NCI-H1417 (cell line): ENCODE data around the gene MARVELD2.
"Not testable (repeated sequence)": the region's sequence is repeated elsewhere in the genome, so short reads cannot be mapped to it uniquely, and the experiment has no call there.

Experiments used
- DNase-seq, 3 experiments: peaks; one replicate each; lab custom pipeline; 2025; lab: John Stamatoyannopoulos, UW

MARVELD2 gene, protein sequence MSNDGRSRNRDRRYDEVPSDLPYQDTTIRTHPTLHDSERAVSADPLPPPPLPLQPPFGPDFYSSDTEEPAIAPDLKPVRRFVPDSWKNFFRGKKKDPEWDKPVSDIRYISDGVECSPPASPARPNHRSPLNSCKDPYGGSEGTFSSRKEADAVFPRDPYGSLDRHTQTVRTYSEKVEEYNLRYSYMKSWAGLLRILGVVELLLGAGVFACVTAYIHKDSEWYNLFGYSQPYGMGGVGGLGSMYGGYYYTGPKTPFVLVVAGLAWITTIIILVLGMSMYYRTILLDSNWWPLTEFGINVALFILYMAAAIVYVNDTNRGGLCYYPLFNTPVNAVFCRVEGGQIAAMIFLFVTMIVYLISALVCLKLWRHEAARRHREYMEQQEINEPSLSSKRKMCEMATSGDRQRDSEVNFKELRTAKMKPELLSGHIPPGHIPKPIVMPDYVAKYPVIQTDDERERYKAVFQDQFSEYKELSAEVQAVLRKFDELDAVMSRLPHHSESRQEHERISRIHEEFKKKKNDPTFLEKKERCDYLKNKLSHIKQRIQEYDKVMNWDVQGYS

DNA sequence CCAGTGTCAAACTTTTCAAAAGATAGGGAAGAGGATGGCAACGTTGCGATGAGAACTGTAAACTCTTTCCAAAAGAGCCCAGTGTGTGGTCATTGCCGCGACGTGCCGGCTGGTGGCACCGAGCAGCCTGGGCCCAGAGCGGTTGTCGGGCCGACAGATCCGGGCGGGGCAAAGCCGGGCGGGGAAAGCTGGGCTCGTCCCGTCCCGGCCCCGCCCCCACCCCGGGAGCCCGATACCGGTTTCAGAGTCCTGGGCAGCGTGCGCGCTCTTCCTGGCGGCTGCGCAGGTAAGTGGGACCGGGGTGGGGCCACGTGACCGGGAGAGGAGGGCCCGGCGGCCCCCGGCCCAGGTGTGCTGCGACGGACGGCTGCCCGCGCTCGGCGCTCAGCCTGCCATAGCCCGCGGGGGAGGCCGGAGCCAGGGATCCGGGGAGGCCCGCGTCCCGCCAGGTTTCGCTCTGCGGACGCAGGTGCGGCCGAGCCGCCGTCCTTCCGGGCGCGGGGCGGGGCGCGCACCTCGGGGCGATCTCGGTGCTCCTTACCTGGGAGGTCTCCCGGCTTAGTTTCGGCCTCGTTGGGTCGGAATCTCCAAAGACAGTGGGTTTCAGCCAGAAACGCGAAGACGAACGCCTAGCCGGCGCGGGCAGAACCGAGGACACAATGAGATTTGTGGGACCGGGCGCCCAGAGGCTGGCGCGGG is at the start of gene MARVELD2:
MARVELD2 (plus strand) TSS at position 232 of the 699 bp plus-strand sequence. CDS start 4,270 bp downstream, outside the sequence.
- peak; percentile 87 to 97 (median 87) for DNase-seq

DNA sequence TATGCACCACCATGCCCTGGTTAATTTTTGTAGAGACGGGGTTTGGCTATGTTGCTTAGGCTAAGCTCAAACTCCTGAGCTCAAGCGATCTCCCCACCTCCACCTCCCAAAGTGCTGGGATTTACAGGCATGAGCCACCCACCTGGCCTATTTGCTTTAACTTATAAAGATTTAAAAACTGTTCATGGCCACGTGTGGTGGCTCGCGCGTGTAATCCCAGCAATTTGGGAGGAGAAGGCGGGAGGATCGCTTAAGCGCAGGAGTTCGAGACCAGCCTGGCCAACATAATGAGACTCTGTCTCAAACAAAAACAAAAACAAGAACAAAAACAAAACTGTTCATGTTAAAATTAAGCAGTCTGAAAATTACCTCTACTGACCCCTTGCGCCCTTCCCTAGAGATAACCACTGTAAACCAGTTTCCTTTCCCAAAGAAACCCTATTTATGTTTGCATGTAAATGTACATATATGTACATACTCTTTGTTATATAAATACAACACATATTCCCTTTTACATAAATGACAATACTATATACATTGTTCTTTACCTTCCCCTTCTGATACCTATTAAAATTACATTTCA is 47.1 kb upstream of the MARVELD2 start:
- no peak for DNase-seq

DNA sequence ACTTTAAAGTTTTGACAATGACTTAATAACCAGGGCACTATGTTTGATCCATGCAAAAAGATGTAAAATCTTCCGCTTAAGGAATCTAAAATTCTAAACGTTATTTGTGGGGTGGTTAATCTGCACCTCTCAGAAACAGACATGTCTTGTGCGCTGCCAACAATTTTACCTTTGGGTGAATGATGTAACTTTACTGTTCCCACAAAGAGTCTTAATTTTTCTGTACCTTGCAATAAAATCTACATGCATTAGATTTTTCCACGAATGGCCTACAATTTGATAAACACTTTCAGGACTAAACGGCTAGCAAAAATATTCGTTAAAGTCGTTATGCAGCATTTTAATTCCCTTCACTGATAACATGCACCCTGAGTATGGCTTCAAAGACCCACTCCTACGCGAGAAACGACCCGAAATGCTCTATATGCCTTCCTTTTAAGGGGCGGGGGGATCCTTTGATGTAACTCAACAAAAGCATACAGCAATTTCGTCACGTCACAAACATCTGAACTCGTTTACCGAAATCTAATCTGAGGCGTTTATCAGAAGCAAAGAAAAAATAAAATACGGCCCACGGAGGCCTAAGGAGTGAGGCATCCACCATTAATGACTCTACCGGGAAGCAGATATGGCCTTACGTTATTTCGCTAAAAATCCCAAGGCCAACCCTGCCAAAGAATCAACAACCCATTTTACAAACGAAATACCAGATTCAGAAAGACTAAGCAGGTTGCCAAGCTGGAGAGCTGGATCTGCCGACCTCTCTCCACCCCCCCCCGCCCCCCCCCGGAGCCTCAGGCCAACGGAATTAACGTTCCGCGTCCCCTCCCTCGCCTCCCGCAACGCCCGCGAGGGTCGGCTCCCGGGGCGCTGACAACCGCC is 46.2 kb upstream of the MARVELD2 start:
- peak in 1 of 3 experiments; percentile 67 for DNase-seq

DNA sequence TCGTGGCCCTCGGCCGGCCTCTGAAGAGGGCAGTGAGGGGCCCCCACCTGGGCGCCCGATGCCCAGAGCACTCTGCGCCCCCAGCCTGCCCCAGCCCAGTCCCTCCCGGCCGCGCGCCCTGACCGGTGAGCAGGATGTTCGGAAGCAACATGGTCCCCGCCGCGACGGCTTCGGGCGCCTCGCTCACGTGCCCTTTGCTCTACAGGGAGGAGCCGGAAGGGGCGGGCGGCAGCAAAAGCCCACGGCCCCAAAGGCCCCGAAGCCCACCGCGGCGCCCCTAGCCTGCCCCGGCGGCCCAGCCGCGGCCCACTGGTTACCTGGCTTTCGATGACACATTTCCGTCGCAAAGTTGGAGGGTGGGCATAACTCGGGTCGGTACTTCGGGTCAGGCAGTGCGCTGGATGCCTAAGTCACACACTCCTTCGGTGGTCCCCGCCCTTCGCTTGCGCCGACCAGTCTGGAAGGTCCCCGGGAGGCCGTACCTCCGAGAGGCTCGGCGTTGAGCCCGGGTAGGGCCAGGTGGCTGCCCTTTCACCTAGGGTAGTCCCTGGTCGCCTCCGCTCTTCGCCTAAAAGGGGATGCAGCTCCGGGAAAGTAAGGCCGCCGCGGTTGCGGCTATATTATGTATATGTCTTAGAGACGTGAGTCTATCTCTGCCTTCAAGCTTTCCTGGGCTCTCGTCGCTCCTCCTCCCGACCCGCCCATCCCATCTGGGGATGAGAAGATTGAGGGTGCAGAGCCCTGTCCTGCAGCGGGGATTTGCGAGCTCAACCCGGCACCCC is 45.4 kb upstream of the MARVELD2 start, which contains the start of the genes AK6, RAD17 and TAF9:
AK6 (minus strand) TSS at position 181 of the 782 bp plus-strand sequence; CDS start at position 151, 30 bp downstream.
RAD17 (plus strand) TSS at position 479 of the 782 bp plus-strand sequence. CDS start 2,391 bp downstream, outside the sequence.
TAF9 (minus strand) TSS at position 181 of the 782 bp plus-strand sequence. CDS start 3,783 bp downstream, outside the sequence.
- peak; percentile 93 to 96 (median 96) for DNase-seq

DNA sequence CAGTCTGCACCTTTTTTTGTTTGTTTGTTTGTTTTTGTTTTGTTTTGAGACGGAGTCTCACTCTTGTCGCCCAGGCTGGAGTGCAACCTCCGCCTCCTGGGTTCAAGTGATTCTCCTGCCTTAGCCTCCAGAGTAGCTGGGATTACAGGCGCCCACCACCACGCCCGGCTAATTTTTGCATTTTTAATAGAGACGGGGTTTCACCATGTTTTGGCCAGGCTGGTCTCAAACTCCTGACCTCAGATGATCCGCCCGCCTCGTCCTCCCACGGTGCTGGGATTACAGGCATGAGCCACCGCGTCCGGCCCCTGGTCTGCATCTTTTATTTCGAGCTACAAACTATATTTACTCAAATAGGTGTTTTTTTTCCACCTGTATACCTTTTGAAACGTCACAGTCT is 44.6 kb upstream of the MARVELD2 start:
- DNase-seq: not testable (repeated sequence)

DNA sequence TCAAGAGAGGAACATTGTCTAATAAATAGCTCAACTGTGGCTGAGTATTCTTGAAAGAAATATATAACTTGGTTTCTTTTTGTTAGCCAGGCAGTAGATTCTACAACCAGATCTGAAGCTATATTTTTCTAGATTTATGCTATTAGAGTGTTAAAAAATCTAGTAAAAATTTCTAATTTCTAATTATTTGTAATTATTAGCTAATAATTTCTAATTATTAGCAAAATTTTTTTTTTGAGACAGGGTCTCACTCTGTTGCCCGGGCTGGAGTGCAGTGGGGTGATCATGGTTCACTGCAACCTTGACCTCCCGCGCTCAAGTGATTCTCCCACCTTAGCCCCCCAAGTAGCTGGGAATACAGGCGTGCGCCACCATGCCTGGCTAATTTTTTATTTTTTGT is 42.5 kb upstream of the MARVELD2 start:
- no peak for DNase-seq

DNA sequence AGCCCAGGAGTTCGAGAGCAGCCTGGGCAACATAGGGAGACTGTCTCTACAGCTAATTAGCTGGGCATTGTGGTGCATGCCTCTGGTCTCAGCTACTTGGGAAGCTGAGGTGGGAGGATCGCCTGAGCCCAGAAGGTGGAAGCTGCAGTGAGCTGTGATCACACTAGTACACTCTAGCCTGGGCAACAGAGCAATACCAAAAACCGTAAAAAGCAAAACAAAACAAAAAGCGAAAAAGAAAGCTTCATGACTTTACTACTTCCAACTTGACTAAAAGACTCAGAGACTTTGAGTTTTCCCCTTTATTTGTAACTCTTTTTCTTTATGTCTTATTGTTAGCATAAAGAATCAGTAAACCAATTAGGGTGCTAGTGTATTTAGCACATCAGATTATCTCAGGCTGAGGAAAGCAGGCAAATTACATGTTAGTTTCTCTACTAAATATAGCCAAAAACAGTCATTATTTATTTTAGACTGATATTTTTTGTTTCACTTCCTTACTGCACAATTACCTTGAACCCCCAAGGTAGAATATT is 39.9 kb upstream of the MARVELD2 start:
- no peak for DNase-seq

DNA sequence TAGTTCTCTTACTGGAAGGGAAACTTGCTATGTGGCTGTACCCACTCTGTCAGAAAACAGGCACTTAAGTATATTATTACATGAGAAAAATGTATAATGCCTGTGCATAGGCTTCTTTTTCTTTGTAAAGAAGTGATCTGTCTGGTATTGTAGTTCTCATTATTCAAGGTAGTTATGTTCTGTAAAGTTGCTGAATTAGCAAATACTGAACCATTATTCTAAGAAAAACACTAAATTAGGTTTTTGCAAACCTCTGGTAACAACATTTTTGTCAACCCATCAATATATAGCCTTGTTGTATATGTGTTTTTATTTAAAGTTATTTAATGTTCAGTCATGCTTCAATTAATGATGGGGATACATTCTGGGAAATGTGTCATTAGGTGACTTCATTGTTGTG is 36.5 kb upstream of the MARVELD2 start:
- no peak for DNase-seq

DNA sequence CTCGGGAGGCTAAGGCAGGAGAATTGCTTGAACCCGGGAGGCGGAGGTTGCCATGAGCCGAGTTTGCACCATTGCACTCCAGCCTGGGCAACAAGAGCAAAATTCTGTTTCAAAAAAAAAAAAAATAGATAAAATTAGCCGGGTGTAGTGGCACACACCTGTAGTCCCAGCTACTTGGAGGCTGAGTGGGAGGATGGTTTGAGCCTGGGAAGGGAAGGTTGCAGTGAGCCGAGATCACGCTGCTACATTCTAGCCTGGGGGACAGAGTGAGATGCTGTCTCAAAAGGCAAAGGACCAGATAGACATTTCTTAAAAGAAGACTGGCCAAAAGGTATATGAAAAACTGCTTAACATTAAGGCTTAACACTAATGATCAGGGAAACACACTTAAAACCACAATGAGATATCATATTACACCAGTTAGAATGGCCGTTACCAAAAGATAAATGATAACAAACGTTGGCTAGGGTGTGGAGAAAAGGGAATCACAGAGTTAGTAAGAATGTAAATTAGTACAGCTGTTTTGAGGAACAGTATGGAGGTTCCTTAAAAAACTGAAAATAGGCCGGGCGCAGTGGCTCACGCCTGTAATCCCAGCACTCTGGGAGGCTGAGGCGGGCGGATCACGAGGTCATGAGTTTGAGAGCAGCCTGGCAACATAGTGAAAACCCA is 10.1 kb upstream of the MARVELD2 start:
- DNase-seq: no peak

DNA sequence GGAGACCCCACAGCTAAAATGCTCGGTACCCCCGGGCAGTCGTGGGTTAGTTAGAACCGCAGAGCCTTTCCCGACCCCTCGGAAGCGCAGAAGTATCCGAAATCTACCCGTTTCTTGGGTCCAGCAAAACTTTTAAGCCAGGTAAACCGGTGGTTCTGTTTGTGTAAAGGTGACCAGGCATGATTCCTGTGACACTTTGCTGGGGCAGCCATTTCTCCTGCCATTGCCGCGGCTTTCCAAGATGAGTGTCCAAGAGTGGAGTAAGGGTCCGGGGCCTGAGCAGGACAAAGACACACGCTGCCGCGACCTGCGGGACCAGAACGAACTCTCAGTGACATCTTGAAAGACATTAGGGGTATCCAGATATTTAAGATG is 655 bp downstream of the MARVELD2 start:
- peak in 2 of 3 experiments; percentile 50 to 64 for DNase-seq

DNA sequence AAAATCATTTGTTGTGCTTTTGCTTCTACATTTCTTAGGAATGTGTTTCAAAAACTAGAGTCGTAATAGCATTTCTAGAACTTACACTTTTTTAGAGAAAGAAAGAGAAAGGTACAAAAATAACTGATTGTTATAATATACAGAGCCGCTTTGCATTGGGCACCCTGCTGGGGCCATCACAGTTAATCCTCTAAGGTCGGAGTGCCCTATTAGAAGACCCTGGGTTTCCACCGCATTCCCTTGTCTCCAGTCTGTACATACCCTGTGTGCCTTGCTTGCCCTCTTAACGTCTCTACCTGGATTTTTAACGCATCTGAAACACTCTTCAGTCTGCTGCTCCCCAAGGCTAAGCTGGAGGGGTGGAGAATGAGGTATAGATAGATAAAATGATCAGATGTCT is 1.3 kb downstream of the MARVELD2 start:
- peak in 2 of 3 experiments; percentile 34 to 51 for DNase-seq

DNA sequence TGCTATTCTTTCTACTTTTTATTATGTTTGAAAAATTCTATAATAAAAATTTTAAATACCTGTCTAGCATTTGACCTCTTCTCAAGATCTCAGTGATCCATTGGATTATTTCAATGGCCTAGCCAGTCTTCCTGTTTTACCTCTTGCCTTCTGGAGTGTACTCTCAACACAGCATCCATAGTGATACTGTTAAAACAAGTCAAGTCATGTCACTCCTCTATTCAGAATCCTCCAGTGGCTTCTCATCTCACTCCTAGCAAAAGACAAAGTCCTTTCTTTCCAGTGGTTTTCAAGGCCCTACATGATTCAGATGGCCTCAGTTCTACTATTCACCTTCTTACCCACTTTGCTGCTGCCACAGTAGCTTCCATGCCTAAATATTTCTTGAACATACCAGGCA is 1.8 kb downstream of the MARVELD2 start:
- peak in 1 of 3 experiments; percentile 21 for DNase-seq

DNA sequence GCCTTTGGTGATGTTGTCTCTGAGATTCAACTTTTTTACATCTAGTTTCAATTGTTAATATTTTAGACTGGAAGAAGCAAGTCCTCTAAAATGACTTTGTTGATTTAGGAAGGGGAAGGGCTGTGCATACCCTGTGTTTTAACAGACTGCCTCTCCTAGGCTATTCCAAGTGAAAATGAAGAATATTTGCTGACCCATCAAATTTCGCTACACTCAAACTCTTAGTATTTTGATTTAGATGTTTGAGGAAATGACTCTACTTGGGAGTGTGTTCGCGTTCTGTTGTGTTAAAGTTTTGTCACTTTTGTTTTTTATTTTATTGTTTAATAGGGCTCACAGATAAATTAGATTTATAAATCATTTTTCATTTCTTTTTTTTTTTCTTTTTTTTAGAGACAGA is 3.6 kb downstream of the MARVELD2 start:
- no peak for DNase-seq

DNA sequence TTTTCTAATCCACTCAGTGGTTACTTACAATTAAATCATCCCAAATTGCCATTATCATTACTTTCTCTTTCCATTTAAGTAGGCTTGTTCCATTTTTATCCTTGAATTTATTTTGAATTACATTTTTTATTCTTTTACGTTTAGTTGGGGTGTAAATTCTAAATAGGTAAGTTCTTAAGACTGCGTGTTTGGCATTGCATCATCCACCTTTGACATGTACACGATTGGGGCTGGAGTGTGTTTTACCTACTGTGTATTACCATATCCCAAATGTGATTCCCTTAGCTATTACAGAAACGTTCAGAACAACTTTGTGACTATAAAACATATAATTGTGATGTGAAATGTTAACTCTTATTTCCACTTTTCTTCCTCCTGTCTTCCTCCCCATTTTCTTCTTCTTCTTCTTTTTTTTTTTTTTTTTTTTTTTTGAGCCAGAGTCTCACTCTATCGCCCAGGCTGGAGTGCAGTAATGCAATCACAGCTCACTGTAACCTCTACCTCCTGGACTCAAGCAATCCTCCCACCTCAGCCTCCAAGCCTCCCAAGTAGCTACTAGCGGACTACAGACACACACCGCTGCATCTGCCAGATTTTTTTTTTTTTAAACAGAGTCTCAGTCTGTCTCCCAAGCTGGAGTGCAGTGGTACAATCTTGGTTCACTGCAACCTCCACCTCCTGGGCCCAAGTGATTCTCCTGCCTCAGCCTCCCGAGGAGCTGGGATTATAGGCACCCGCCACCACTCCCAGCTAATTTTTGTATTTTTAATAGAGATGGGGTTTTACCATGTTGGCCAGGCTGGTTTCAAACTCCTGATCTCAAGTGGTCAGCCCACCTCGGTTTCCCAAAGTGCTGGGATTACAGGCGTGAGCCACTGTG is 16.7 kb downstream of the MARVELD2 start:
- no peak for DNase-seq

DNA sequence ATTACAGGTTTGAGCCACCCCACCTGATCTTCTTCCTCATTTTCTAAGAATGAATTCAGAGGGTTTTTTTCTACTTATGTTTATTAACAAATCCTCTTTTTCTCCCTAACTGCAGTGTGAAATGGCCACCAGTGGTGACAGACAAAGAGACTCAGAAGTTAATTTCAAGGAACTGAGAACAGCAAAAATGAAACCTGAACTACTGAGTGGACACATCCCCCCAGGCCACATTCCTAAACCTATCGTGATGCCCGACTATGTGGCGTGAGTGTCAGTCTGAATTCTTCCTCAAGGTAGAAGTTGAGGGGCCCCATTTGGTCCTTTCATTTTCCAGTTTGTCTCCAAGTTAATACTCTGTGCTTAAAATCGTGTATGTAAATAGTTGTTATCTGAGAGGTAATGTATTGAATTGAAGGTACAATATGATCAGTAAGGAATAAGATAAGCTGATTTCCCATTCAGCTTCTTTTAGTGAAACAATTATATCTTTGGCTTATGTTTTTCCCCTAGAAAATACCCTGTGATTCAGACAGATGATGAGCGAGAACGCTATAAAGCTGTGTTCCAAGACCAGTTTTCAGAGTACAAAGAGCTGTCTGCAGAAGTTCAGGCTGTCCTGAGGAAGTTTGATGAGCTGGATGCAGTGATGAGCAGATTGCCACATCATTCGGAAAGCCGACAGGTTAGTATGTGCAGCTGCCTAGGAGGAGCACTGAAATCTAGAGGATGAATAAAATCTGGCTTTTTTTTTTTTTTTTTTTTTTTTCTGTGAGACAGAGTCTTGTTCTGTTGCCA is 17.7 kb downstream of the MARVELD2 start:
- DNase-seq: no peak

DNA sequence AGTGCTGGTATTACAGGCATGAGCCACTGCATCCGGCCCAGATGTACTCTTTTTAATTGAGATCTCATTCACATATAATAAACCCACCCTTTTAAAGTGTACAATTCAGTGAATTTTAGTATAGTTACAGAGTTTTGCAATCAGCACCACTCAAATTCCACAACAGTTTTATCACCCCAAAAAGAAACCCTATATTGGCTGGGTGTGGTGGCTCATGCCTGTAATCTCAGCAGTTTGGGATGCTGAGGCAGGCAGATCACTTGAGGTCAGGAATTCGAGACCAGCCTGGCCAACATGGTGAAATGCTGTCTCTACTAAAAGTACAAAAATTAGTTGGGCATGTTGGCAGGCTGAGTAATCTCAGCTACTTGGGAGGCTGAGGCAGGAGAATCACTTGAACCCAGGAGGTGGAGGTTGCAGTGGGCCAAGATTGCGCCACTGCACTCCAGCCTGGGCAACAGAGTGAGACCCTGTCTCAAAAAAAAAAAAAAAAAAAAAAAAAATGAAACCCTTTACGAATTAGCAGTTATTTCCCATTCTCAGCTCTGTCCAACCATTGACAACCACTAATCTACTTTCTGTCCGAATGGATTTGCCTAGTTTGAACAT is 20.5 kb downstream of the MARVELD2 start:
- not testable (repeated sequence) for DNase-seq

DNA sequence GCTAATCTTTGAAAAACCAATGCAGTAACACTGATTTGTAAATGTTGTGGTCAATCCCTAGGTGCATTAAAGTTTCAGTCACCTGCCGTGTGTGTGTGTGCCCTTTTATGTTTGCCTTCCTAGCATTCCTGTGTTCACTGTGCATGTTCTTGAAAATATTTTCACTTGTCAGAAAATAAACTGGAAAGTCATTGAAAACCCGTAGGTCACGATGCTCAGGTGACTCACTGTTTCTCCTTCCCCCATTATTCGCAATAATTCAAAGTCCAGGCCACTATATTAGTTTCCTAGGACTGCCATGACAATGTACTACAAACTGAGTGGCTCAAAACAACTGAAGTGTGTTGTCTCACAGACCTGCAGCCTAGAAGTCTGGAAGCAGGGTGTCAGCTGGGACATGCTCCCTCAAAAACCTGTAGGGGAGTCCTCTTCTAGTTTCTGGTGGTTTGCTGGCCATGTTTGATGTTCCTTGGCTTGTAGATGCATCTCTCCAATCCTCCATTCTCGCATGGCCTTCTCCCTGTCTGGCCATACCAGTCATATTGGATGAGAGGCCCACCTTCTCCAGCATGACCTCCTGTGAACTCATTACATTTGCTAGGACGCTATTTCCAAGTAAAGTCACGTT is 29.3 kb downstream of the MARVELD2 start:
- no peak for DNase-seq
